H1 (cell line): ENCODE measurements around the gene APOC3. TPM values are rescaled to one million over a fixed set of nuclear protein-coding genes. Genes with fewer than 3 reads are reported as not detected.

Experiments
- CTCF ChIA-PET: fragments of 300-600 bp; sonication (Branson Sonifier 250); formaldehyde crosslinking; loops from one replicate; lab custom pipeline; 2021; ENCODE audit not compliant: partially characterized antibody; lab: Charles Lee
- POLR2A ChIA-PET: fragments of 300-600 bp; sonication (Branson Sonifier 250); formaldehyde crosslinking; loops from one replicate; lab custom pipeline; 2021; ENCODE audit warnings: inconsistent platforms; ENCODE audit not compliant: partially characterized antibody; lab: Charles Lee
- DNase-seq, 2 experiments: peaks; one replicate each; pipeline versions ENCODE4 v3.0.0 to v3.0.0-alpha.2; 2010 to 2022; ENCODE audit warnings: low spot score in 2 of 2, low read depth in 1 of 2, mixed read lengths in 1 of 2
- FAIRE-seq: peaks from 2 replicates; lab custom pipeline; 2011; peaks lifted over from hg19 to GRCh38; lab: Jason Lieb, UNC
- H2AFZ ChIP-seq: 2 replicates; pipeline ENCODE4 v1.8.1; 2012; ENCODE audit warnings: low read length, inconsistent platforms
- H2AK5ac ChIP-seq: 2 replicates; pipeline ENCODE4 v1.6.1; 2013; ENCODE audit warnings: low read depth, low read length
- H2BK120ac ChIP-seq: replicated peaks from 2 replicates; pipeline ENCODE3; 2013; ENCODE audit warnings: low read depth, low read length, inconsistent platforms
- H2BK12ac ChIP-seq: 2 replicates; pipeline ENCODE4 v1.6.1; 2013; ENCODE audit warnings: low read depth, low read length
- H2BK15ac ChIP-seq: 2 replicates; pipeline ENCODE4 v1.6.1; 2013; ENCODE audit warnings: low read length
- H2BK20ac ChIP-seq: 2 replicates; pipeline ENCODE4 v1.6.1; 2013; ENCODE audit warnings: low read length
- H2BK5ac ChIP-seq: 2 replicates; pipeline ENCODE4 v1.6.1; 2013; ENCODE audit warnings: low read depth, low read length
- H3K14ac ChIP-seq: 2 replicates; pipeline ENCODE4 v1.6.1; 2013; ENCODE audit warnings: inconsistent platforms; ENCODE audit not compliant: insufficient read length
- H3K18ac ChIP-seq: 2 replicates; pipeline ENCODE4 v1.6.1; 2013; ENCODE audit warnings: low read length; ENCODE audit errors: extremely low read depth
- H3K23ac ChIP-seq: 2 replicates; pipeline ENCODE4 v1.6.1; 2013; ENCODE audit warnings: inconsistent platforms; ENCODE audit not compliant: insufficient read length
- H3K23me2 ChIP-seq: 2 replicates; pipeline ENCODE4 v1.6.1; 2013; ENCODE audit warnings: low read depth, low read length
- H3K27ac ChIP-seq: 2 replicates; pipeline ENCODE4 v1.6.1; 2011; ENCODE audit warnings: low read depth, low read length, inconsistent platforms
- H3K27me3 ChIP-seq, 4 experiments: replicated peaks in 1 of 4; 1 replicate in 1 of 4; 2 replicates in 3 of 4; pipeline versions ENCODE4 v1.6.1 to v1.8.1; 2011 to 2013; ENCODE audit warnings: low read length in 3 of 4, mild to moderate bottlenecking in 3 of 4, inconsistent platforms in 2 of 4, mixed read lengths in 2 of 4, moderate library complexity in 1 of 4; ENCODE audit not compliant: control insufficient read depth in 3 of 4, insufficient read depth in 3 of 4; ENCODE audit errors: extremely low read depth in 1 of 4
- H3K36me3 ChIP-seq, 4 experiments: 2 replicates each; pipeline versions ENCODE4 v1.6.1 to v1.8.1; 2011 to 2013; ENCODE audit warnings: mild to moderate bottlenecking in 4 of 4, low read length in 3 of 4, moderate library complexity in 2 of 4, control low read depth in 1 of 4, inconsistent platforms in 1 of 4; ENCODE audit not compliant: insufficient read depth in 4 of 4, control insufficient read depth in 2 of 4
- H3K4ac ChIP-seq: replicated peaks from 2 replicates; pipeline ENCODE3; 2013; ENCODE audit warnings: low read length, low read depth, mixed read lengths, inconsistent platforms; ENCODE audit not compliant: insufficient read length
- H3K4me1 ChIP-seq, 4 experiments: replicated peaks in 1 of 4; 1 replicate in 1 of 4; 2 replicates in 3 of 4; pipeline versions ENCODE4 v1.6.1 to v1.8.1; 2011 to 2013; ENCODE audit warnings: low read length in 3 of 4, inconsistent platforms in 2 of 4, mixed read lengths in 1 of 4; ENCODE audit not compliant: insufficient read depth in 4 of 4, control insufficient read depth in 3 of 4
- H3K4me2 ChIP-seq, 2 experiments: 2 replicates each; pipeline versions ENCODE4 v1.6.1 to v1.8.1; 2011 to 2013; ENCODE audit warnings: low read depth in 2 of 2, low read length in 2 of 2, control low read depth in 1 of 2, inconsistent platforms in 1 of 2, mild to moderate bottlenecking in 1 of 2; ENCODE audit not compliant: insufficient read depth in 1 of 2
- H3K4me3 ChIP-seq, 4 experiments: fragments of 200-600, 300-600 bp in 1 of 4; sonication (generic), shearing (Covaris generic), sonication (Bioruptor Twin) in 1 of 4; 2 replicates each; pipeline versions ENCODE4 v1.5.1 to v1.8.1; 2011 to 2016; ENCODE audit warnings: low read length in 4 of 4, low read depth in 3 of 4, control low read depth in 2 of 4, inconsistent platforms in 2 of 4, mild to moderate bottlenecking in 2 of 4, mixed read lengths in 1 of 4, moderate library complexity in 1 of 4; ENCODE audit not compliant: insufficient read depth in 2 of 4; ENCODE audit errors: extremely low read depth in 1 of 4
- H3K56ac ChIP-seq: replicated peaks from 2 replicates; pipeline ENCODE3; 2013; ENCODE audit warnings: low read depth, mild to moderate bottlenecking, mixed read lengths, low read length, inconsistent platforms; ENCODE audit not compliant: insufficient read length
- H3K79me1 ChIP-seq: 2 replicates; pipeline ENCODE4 v1.6.1; 2013; ENCODE audit warnings: low read depth, low read length, control low read depth
- H3K79me2 ChIP-seq, 2 experiments: 2 replicates each; pipeline versions ENCODE4 v1.6.1 to v1.8.1; 2012 to 2013; ENCODE audit warnings: low read length in 2 of 2, mild to moderate bottlenecking in 2 of 2, inconsistent platforms in 1 of 2; ENCODE audit not compliant: insufficient read depth in 2 of 2, control insufficient read depth in 1 of 2
- H3K9ac ChIP-seq, 4 experiments: replicated peaks in 1 of 4; 1 replicate in 1 of 4; 2 replicates in 3 of 4; pipeline versions ENCODE4 v1.6.1 to v1.8.1; 2011 to 2013; ENCODE audit warnings: low read depth in 3 of 4, low read length in 3 of 4, control low read depth in 2 of 4, mild to moderate bottlenecking in 2 of 4, moderate library complexity in 2 of 4, inconsistent platforms in 1 of 4; ENCODE audit errors: extremely low read depth in 1 of 4
- H3K9me3 ChIP-seq, 2 experiments: 2 replicates each; pipeline versions ENCODE4 v1.6.1 to v1.8.1; 2012 to 2013; ENCODE audit warnings: mild to moderate bottlenecking in 2 of 2, moderate library complexity in 2 of 2, control low read depth in 1 of 2, inconsistent platforms in 1 of 2, low read depth in 1 of 2, low read length in 1 of 2, mixed read lengths in 1 of 2; ENCODE audit not compliant: insufficient read depth in 2 of 2
- H4K20me1 ChIP-seq, 2 experiments: replicated peaks in 1 of 2; 2 replicates each; pipeline versions ENCODE3 to v1.8.1; 2011 to 2013; ENCODE audit warnings: inconsistent platforms in 2 of 2, low read length in 2 of 2, mild to moderate bottlenecking in 1 of 2; ENCODE audit not compliant: insufficient read depth in 2 of 2, control insufficient read depth in 1 of 2
- H4K5ac ChIP-seq: 2 replicates; pipeline ENCODE4 v1.6.1; 2013; ENCODE audit warnings: low read length, low read depth, mixed read lengths, inconsistent platforms; ENCODE audit not compliant: insufficient read length
- H4K8ac ChIP-seq: 2 replicates; pipeline ENCODE4 v1.8.0; 2013; ENCODE audit warnings: mild to moderate bottlenecking, moderate library complexity, low read length, inconsistent platforms; ENCODE audit not compliant: insufficient read depth; ENCODE audit errors: extremely low read depth
- H4K91ac ChIP-seq: replicated peaks from 2 replicates; pipeline ENCODE3; 2013; ENCODE audit warnings: low read length, mixed read lengths, inconsistent platforms; ENCODE audit not compliant: insufficient read length
- CEBPB ChIP-seq: IDR thresholded peaks from 2 replicates; pipeline ENCODE4 v1.6.1; 2012; ENCODE audit warnings: low read depth, low read length
- NANOG ChIP-seq: IDR thresholded peaks from 2 replicates; pipeline ENCODE4 v1.6.1; 2011; ENCODE audit warnings: low read length, low read depth, mild to moderate bottlenecking, inconsistent platforms; ENCODE audit not compliant: insufficient read depth, poor library complexity, severe bottlenecking
- POLR2AphosphoS5 ChIP-seq: IDR thresholded peaks from 2 replicates; pipeline ENCODE4 v1.6.1; 2011; ENCODE audit warnings: low read depth, low read length
- SIX5 ChIP-seq: IDR thresholded peaks from 2 replicates; pipeline ENCODE4 v1.6.1; 2011; ENCODE audit warnings: mild to moderate bottlenecking, low read depth, low read length
- TCF12 ChIP-seq: IDR thresholded peaks from 2 replicates; pipeline ENCODE4 v1.6.1; 2011; ENCODE audit warnings: low read depth, mild to moderate bottlenecking, low read length
- WGBS, 2 experiments: shearing (Covaris generic) in 1 of 2; methylation state at CpG; one replicate each; pipeline versions ENCODE4 v1.1.6 to v1.1.7; 2013 to 2015; ENCODE audit warnings: low lambda C conversion rate in 2 of 2, mixed read lengths in 2 of 2, inconsistent platforms in 1 of 2, low coverage in 1 of 2, missing lambda C conversion rate in 1 of 2; ENCODE audit not compliant: insufficient replicate concordance in 2 of 2, insufficient coverage in 1 of 2, insufficient read length in 1 of 2; ENCODE audit errors: extremely low coverage in 1 of 2, missing lambda C conversion rate in 1 of 2; 5-methylcytosine and 5-hydroxymethylcytosine counted together
- polyA plus RNA-seq, 7 experiments: library from polyadenylated mRNA; depleted of rRNA in 3 of 7; stranded (reverse) in 5 of 7; unstranded in 2 of 7; fragments of >200 nt in 5 of 7; fragments of 200-250 nt in 2 of 7; gene quantifications; 1 replicate in 5 of 7; 2 replicates in 1 of 7; 4 replicates in 1 of 7; pipeline versions ENCODE4 v1.2.1 to v1.2.3, GENCODE V29; 2011 to 2013; ENCODE audit warnings: missing spikeins in 2 of 7, mixed read lengths in 2 of 7
- total RNA-seq: library from RNA; stranded (reverse); fragmentation: NEBNext Ultra II Directional; extraction: Animal tissue kit (Norgen Biotek cat#: 25700); gene quantifications from 2 replicates; pipeline ENCODE4 v1.2.1, GENCODE V29; 2021

Gene APOC3
- total and polyA plus RNA-seq, 2 of the 8 experiments (the other 6 are each of a cell fraction or from before 2014, with no cell fraction given) = not detected

DNA sequence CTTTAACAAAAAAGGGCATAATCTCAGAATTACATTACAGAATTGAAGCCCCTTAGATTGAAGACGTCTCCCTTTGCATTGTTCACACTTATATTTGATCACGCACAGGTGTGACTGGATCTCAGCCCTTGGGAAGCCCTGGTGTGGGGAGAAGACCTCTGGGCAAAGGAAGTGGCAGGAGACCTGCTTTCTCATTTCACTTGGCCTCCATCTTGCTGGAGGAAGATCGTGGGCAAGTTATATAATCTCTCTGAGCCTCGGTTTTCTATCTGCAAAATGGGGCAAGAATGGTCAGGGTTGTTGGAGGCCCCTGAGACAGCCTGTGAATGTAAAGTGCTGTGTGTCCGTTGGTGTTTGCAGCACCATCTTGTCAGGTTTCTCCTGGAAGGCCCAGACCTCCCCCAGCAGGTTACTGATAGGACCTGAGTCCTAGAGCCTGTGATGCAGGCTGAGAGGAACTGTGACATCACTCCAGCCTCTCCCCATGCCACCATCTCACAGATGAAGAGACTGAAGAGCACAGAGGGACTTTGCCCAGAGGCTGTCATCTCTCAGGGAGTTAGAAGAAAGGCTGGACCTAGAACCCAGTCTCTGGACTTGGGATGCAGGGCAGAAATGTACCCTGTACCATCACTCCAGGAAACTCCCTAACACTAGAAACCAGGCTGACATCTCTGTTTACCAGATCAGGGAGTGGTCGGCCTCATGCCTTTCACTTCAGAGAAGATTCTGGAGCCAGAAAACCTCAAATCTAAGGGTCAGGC is 8.8 kb downstream of the APOC3 start:
- Histone ChIP-seq H2BK120ac (no peak overlapping the region), H3K4me2 (no peak overlapping the region), H3K23me2 (peaks cover 3% of the 10 kb centered on the region; the same call in 1 of the 2 replicates), H3K4me1 (peaks cover 0 to 24% (median 4%) of the 10 kb centered on the region in 4 experiments; a peak in 6 of 7 replicates), H2BK15ac (no peak overlapping the region), H4K20me1 (no peaks in the 10 kb centered on the region), H2BK5ac (no peak overlapping the region), H3K36me3 (peaks cover 0 to 2% (median 0%) of the 10 kb centered on the region in 4 experiments; a peak in 3 of 8 replicates), H2BK12ac (no peak overlapping the region), H3K4ac (no peak overlapping the region), H3K79me1 (no peaks in the 10 kb centered on the region), H4K91ac (no peak overlapping the region), H3K9me3 (no peaks in the 10 kb centered on the region), H3K18ac (no peak overlapping the region), H3K23ac (no peak overlapping the region), H2AK5ac (no peak overlapping the region), H3K79me2 (no peaks in the 10 kb centered on the region), H4K8ac (no peak overlapping the region), H3K27ac (no peak overlapping the region), H4K5ac (no peak overlapping the region), H2BK20ac (no peak overlapping the region), H3K56ac (no peak overlapping the region), H3K27me3 (peaks cover 0 to 7% (median 5%) of the 10 kb centered on the region in 4 experiments; a peak in 3 of 7 replicates), H3K9ac (no peak overlapping the region), H2AFZ (no peak overlapping the region), H3K14ac (no peak overlapping the region), H3K4me3 (no peak overlapping the region)
- POLR2A ChIA-PET = no interaction called here
- CTCF ChIA-PET = interaction anchor here (0.6 to 12.2 kb wide), 7 partner anchors 10 to 389 kb away, joined by 3 to 237 read pairs (median 7); partner anchors contain the start of genes APOA5 and ZPR1
- WGBS, 2 experiments = 85% methylated on average over 6 of the region's 6 CpGs; no CpG with 5 or more reads in 1 of the 2 experiments
- DNase-seq = no peak
- FAIRE-seq = no peak
- TF ChIP-seq CEBPB = no peak
- TF ChIP-seq NANOG = no peak
- no peak for TF ChIP-seq POLR2AphosphoS5
- no peak for TF ChIP-seq TCF12
- no peak for TF ChIP-seq SIX5
- TF ChIP-seq, all 59 proteins: peak for 0
